ENCODE data around the gene AFMID.

- TF ChIP-seq, protein P1, sequence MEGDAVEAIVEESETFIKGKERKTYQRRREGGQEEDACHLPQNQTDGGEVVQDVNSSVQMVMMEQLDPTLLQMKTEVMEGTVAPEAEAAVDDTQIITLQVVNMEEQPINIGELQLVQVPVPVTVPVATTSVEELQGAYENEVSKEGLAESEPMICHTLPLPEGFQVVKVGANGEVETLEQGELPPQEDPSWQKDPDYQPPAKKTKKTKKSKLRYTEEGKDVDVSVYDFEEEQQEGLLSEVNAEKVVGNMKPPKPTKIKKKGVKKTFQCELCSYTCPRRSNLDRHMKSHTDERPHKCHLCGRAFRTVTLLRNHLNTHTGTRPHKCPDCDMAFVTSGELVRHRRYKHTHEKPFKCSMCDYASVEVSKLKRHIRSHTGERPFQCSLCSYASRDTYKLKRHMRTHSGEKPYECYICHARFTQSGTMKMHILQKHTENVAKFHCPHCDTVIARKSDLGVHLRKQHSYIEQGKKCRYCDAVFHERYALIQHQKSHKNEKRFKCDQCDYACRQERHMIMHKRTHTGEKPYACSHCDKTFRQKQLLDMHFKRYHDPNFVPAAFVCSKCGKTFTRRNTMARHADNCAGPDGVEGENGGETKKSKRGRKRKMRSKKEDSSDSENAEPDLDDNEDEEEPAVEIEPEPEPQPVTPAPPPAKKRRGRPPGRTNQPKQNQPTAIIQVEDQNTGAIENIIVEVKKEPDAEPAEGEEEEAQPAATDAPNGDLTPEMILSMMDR (IDR thresholded peaks at IDR 0.05), result no peak
- TF ChIP-seq POLR2A (IDR thresholded peaks at IDR 0.05) (no peak), EP300 (IDR thresholded peaks at IDR 0.05) (no peak)
Observed at GRCh38 chr17:78205124-78205775, 18.1 kb downstream of the AFMID start.

Measured in ovary (tissue), 3 donors.